MM.1S (cell line): ENCODE data around the gene SURF6.
A peak's percentile ranks its signal among the peaks of the same experiment; 100 is the strongest.
"Not testable (repeated sequence)": the region's sequence is repeated elsewhere in the genome, so short reads cannot be mapped to it uniquely, and the experiment has no call there.

Source experiments
- EZH2 ChIP-seq: fragments of 300-600 bp; sonication (generic); optimal IDR thresholded peaks from 2 replicates; pipeline ENCODE3; 2017; ENCODE audit warnings: low read depth, mild to moderate bottlenecking, antibody characterized with exemption, low read length, mixed read lengths
- TF ChIP-seq, protein P1 (sequence below): fragments of 300-600 bp; sonication (generic); IDR thresholded peaks from 2 replicates; pipeline ENCODE4 v1.5.1; 2016; ENCODE audit warnings: antibody characterized with exemption, low read length, mixed read lengths

DNA sequence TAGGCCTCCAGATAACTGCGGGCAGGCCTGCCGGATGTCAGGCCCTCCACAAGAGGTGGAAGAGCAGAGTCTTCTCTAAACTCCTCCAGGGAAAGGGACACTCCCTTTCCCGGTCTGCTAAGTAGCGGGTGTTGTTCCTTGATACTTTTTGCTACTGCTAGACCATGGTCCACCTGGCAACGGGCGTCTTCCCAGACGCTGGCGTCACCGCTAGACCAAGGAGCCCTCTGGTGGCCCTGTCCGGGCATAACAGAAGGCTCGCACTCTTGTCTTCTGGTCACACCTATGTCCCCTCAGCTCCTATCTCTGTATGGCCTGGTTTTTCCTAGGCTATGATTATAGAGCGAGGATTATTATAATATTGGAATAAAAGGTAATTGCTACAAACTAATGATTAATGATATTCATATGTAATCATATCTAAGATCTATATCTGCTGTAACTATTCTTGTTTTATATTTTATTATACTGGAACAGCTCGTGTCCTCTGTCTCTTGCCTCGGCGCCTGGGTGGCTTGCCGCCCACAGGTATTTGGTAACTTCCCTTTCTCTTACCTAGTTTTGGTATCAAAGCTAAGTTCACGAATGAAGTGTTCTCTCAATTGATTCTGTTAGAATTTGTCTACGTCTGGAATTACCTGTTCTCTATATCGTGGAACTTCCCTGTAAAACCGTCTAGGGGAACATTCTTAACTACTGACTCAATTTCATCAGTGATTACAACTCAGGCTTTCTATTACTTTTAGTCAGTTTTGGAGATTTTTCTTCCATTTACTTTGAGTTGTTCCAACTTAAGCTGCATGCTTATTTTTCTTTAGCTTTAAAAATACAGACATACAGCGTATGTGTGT, 6.5 kb downstream of the SURF6 start:
- TF ChIP-seq, protein P1, sequence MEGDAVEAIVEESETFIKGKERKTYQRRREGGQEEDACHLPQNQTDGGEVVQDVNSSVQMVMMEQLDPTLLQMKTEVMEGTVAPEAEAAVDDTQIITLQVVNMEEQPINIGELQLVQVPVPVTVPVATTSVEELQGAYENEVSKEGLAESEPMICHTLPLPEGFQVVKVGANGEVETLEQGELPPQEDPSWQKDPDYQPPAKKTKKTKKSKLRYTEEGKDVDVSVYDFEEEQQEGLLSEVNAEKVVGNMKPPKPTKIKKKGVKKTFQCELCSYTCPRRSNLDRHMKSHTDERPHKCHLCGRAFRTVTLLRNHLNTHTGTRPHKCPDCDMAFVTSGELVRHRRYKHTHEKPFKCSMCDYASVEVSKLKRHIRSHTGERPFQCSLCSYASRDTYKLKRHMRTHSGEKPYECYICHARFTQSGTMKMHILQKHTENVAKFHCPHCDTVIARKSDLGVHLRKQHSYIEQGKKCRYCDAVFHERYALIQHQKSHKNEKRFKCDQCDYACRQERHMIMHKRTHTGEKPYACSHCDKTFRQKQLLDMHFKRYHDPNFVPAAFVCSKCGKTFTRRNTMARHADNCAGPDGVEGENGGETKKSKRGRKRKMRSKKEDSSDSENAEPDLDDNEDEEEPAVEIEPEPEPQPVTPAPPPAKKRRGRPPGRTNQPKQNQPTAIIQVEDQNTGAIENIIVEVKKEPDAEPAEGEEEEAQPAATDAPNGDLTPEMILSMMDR = peak; percentile 29
- TF ChIP-seq EZH2 = not testable (repeated sequence)
